ES-I3 (cell line): ENCODE results near the gene EMP1.

Experiments used
- H3K36me3 ChIP-seq: 2 replicates; pipeline ENCODE4 v1.6.1; 2013; ENCODE audit warnings: mild to moderate bottlenecking, low read length, control low read depth, moderate library complexity; ENCODE audit not compliant: insufficient read depth
- H3K4me1 ChIP-seq: 2 replicates; pipeline ENCODE4 v1.6.1; 2013; ENCODE audit warnings: mild to moderate bottlenecking, control low read depth, low read length; ENCODE audit not compliant: insufficient read depth
- H3K9ac ChIP-seq: 2 replicates; pipeline ENCODE4 v1.6.1; 2013; ENCODE audit warnings: low read depth, mild to moderate bottlenecking, low read length, moderate library complexity
- H3K9me3 ChIP-seq: 2 replicates; pipeline ENCODE4 v1.6.1; 2013; ENCODE audit warnings: mild to moderate bottlenecking, low read length, moderate library complexity; ENCODE audit not compliant: control insufficient read depth, insufficient read depth

EMP1 gene

GRCh38 chr12:13238204-13238603 is 41.7 kb downstream of the EMP1 start:
- H3K9ac ChIP-seq = no peak overlapping the region
- no peaks in the 10 kb centered on the region for H3K36me3 ChIP-seq
- no peaks in the 10 kb centered on the region for H3K9me3 ChIP-seq
- no peaks in the 10 kb centered on the region for H3K4me1 ChIP-seq

- Histone ChIP-seq H3K36me3 (no peaks in the 10 kb centered on the region), H3K9me3 (no peaks in the 10 kb centered on the region), H3K4me1 (no peaks in the 10 kb centered on the region), H3K9ac (no peak overlapping the region)
Observed at GRCh38 chr12:13241833-13242488, 45.4 kb downstream of the EMP1 start.

- no peaks in the 10 kb centered on the region for H3K36me3 ChIP-seq
- H3K9ac ChIP-seq = no peak overlapping the region
- no peaks in the 10 kb centered on the region for H3K4me1 ChIP-seq
- H3K9me3 ChIP-seq = no peaks in the 10 kb centered on the region
Observed at GRCh38 chr12:13242936-13243335, 46.4 kb downstream of the EMP1 start.

- H3K9ac ChIP-seq = no peak overlapping the region
- H3K4me1 ChIP-seq = no peaks in the 10 kb centered on the region
- no peaks in the 10 kb centered on the region for H3K9me3 ChIP-seq
- no peaks in the 10 kb centered on the region for H3K36me3 ChIP-seq
Observed at GRCh38 chr12:13243516-13244070, 47.1 kb downstream of the EMP1 start.

- H3K36me3 ChIP-seq = no peaks in the 10 kb centered on the region
- no peaks in the 10 kb centered on the region for H3K9me3 ChIP-seq
- no peak overlapping the region for H3K9ac ChIP-seq
- no peaks in the 10 kb centered on the region for H3K4me1 ChIP-seq
Observed at GRCh38 chr12:13247596-13247995, 51.1 kb downstream of the EMP1 start.

- Histone ChIP-seq H3K36me3 (no peaks in the 10 kb centered on the region), H3K9ac (no peak overlapping the region), H3K4me1 (0 out of 2 replicates have a peak, but pooled peaks cover 1% of the 10 kb centered on the region), H3K9me3 (no peaks in the 10 kb centered on the region)
Observed at GRCh38 chr12:13248964-13249363, 52.4 kb downstream of the EMP1 start.

- Histone ChIP-seq H3K9ac (no peak overlapping the region), H3K4me1 (peaks cover 10% of the 10 kb centered on the region)
Observed at GRCh38 chr12:13250416-13250815, 53.9 kb downstream of the EMP1 start.

GRCh38 chr12:13251521-13251920 is 55.0 kb downstream of the EMP1 start:
- Histone ChIP-seq H3K4me1 (peaks cover 14% of the 10 kb centered on the region), H3K36me3 (no peaks in the 10 kb centered on the region), H3K9me3 (no peaks in the 10 kb centered on the region), H3K9ac (no peak overlapping the region)

More at GRCh38 chr12:13250416-13250815, 53.9 kb downstream of the EMP1 start:
- Histone ChIP-seq H3K36me3 (no peaks in the 10 kb centered on the region), H3K9me3 (no peaks in the 10 kb centered on the region)

- no peaks in the 10 kb centered on the region for H3K36me3 ChIP-seq
- H3K4me1 ChIP-seq = peaks cover 16% of the 10 kb centered on the region
- no peak overlapping the region for H3K9ac ChIP-seq
- no peaks in the 10 kb centered on the region for H3K9me3 ChIP-seq
Observed at GRCh38 chr12:13252024-13252423, 55.5 kb downstream of the EMP1 start.

GRCh38 chr12:13252616-13253015 is 56.1 kb downstream of the EMP1 start:
- Histone ChIP-seq H3K9me3 (no peaks in the 10 kb centered on the region), H3K36me3 (no peaks in the 10 kb centered on the region), H3K9ac (no peak overlapping the region), H3K4me1 (peaks cover 20% of the 10 kb centered on the region)

- H3K9ac ChIP-seq = no peak overlapping the region
- no peaks in the 10 kb centered on the region for H3K36me3 ChIP-seq
- H3K4me1 ChIP-seq = peaks cover 27% of the 10 kb centered on the region
- H3K9me3 ChIP-seq = no peaks in the 10 kb centered on the region
Observed at GRCh38 chr12:13253966-13254760, 57.6 kb downstream of the EMP1 start.

- no peaks in the 10 kb centered on the region for H3K36me3 ChIP-seq
- peaks cover 32% of the 10 kb centered on the region for H3K4me1 ChIP-seq
- H3K9me3 ChIP-seq = no peaks in the 10 kb centered on the region
- peak overlapping the region; percentile 35; the same call in 1 of the 2 replicates for H3K9ac ChIP-seq
Observed at GRCh38 chr12:13255792-13256691, 59.5 kb downstream of the EMP1 start.

- Histone ChIP-seq H3K9me3 (no peaks in the 10 kb centered on the region), H3K9ac (no peak overlapping the region), H3K36me3 (no peaks in the 10 kb centered on the region), H3K4me1 (peaks cover 32% of the 10 kb centered on the region)
Observed at GRCh38 chr12:13256692-13257045, 60.1 kb downstream of the EMP1 start.

GRCh38 chr12:13257356-13257875 is 60.9 kb downstream of the EMP1 start:
- Histone ChIP-seq H3K4me1 (peaks cover 32% of the 10 kb centered on the region), H3K9ac (no peak overlapping the region)

More at GRCh38 chr12:13257356-13257875, 60.9 kb downstream of the EMP1 start:
- no peaks in the 10 kb centered on the region for H3K9me3 ChIP-seq
- H3K36me3 ChIP-seq = no peaks in the 10 kb centered on the region
